ENCODE data around the gene SBF2.

DNA sequence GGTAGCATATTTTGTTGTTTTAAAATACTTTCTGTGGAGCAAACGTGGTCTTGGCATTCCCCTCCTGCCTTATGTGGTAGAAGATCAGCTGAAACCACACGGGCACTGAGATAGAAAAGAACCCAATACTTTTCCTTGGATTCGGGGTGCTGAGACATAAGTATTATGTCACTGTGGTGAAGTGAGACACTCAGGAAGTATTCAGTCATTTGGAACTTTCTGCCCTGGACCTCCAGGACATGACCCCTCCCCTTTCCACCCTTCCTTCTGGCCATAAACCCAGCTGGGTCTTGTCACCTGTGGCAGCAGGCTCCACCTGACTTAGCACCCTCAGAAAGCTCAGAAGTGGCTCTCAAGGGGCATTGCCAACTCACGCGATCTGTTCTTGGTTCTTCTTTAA lies 506.8 kb downstream of the SBF2 start:
- TF ChIP-seq, protein P1, sequence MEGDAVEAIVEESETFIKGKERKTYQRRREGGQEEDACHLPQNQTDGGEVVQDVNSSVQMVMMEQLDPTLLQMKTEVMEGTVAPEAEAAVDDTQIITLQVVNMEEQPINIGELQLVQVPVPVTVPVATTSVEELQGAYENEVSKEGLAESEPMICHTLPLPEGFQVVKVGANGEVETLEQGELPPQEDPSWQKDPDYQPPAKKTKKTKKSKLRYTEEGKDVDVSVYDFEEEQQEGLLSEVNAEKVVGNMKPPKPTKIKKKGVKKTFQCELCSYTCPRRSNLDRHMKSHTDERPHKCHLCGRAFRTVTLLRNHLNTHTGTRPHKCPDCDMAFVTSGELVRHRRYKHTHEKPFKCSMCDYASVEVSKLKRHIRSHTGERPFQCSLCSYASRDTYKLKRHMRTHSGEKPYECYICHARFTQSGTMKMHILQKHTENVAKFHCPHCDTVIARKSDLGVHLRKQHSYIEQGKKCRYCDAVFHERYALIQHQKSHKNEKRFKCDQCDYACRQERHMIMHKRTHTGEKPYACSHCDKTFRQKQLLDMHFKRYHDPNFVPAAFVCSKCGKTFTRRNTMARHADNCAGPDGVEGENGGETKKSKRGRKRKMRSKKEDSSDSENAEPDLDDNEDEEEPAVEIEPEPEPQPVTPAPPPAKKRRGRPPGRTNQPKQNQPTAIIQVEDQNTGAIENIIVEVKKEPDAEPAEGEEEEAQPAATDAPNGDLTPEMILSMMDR (IDR thresholded peaks at IDR 0.05; ENCODE audit: insufficient read depth, low read length, poor library complexity, severe bottlenecking): no peak
- no peak for TF ChIP-seq EZH2phosphoT487 (conservative IDR thresholded peaks at IDR 0.05; ENCODE audit: low read length)

All from SU-DHL-6 (cell line).